Hepatocyte (in vitro differentiated cells): ENCODE measurements around the gene HDAC11.
"Not testable (repeated sequence)": the region's sequence is repeated elsewhere in the genome, so short reads cannot be mapped to it uniquely, and the experiment has no call there.

ENCODE experiments used
- EZH2phosphoT487 ChIP-seq: fragments of 200-600 bp; sonication (generic); IDR thresholded peaks from one replicate; pipeline ENCODE4 v1.6.1; 2018; ENCODE audit warnings: antibody characterized with exemption, mild to moderate bottlenecking, low read depth, moderate library complexity; ENCODE audit not compliant: unreplicated experiment, severe bottlenecking
- TF ChIP-seq, protein P1 (sequence below): fragments of 200-600 bp; sonication (generic); IDR thresholded peaks from 2 replicates; pipeline ENCODE4 v1.5.1; 2016; ENCODE audit warnings: antibody characterized with exemption, mild to moderate bottlenecking; ENCODE audit not compliant: poor library complexity

DNA sequence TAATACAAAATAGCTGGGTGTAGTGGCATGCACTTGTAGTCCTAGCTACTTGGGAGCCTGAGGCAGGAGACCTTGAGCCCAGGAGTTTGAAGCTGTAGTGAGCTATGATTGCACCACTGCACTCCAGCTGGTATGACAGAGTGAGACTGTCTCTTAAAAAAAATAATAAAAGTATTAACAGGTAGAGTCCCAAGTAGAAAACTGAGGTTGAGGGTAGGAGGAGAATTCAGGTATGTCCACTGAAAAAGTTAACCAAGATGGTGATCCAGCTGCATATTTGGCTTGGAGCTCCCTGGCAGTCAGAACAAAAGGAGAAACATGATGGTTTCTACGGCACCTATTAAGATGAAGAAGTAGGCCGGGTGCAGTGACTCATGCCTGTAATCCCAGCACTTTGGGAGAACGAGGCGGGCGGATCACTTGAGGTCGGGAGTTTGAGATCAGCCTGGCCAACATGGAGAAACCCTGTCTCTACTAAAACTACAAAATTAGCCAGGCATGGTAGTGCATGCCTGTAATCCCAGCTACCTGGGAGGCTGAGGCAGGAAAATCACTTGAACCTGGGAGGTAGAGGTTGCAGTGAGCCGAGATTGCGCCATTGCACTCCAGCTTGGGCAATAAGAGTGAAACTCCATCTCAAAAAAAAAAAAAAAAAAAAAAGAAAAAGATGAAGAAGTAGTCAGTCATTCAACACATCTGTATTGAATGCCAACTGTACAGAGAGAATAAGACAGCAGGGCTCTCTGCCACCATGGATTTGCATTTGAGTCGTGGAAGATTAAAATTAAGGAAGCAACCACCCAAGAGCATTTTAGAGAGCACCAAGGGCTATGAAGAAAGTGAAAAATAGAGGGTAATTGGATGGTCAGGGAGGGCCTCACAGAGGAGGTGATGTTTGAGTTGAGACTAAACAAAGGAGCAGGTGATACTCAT lies 5.8 kb downstream of the HDAC11 start:
- TF ChIP-seq, protein P1, sequence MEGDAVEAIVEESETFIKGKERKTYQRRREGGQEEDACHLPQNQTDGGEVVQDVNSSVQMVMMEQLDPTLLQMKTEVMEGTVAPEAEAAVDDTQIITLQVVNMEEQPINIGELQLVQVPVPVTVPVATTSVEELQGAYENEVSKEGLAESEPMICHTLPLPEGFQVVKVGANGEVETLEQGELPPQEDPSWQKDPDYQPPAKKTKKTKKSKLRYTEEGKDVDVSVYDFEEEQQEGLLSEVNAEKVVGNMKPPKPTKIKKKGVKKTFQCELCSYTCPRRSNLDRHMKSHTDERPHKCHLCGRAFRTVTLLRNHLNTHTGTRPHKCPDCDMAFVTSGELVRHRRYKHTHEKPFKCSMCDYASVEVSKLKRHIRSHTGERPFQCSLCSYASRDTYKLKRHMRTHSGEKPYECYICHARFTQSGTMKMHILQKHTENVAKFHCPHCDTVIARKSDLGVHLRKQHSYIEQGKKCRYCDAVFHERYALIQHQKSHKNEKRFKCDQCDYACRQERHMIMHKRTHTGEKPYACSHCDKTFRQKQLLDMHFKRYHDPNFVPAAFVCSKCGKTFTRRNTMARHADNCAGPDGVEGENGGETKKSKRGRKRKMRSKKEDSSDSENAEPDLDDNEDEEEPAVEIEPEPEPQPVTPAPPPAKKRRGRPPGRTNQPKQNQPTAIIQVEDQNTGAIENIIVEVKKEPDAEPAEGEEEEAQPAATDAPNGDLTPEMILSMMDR, result not testable (repeated sequence)
- not testable (repeated sequence) for TF ChIP-seq EZH2phosphoT487
